Naive thymus-derived CD4-positive, alpha-beta T cell (primary cell): ENCODE measurements around the gene ATG7. TPM values are rescaled to one million over a fixed set of nuclear protein-coding genes. Genes with fewer than 3 reads are reported as not detected.

Experiments
- ATAC-seq: fragments of 150-1000 bp; cut with Tn5 transposase; 2 replicates; pipeline ENCODE4 v1.10.0; 2021; ENCODE audit warnings: mild to moderate bottlenecking, moderate library complexity
- CTCF ChIA-PET: fragments of 350-600 bp; sonication (Branson Sonifier 250); formaldehyde crosslinking; loops from one replicate; lab custom pipeline; 2021; ENCODE audit warnings: antibody characterized with exemption; lab: Charles Lee
- POLR2A ChIA-PET: fragments of 350-600 bp; sonication (Branson Sonifier 250); formaldehyde crosslinking; loops from one replicate; lab custom pipeline; 2021; ENCODE audit warnings: antibody characterized with exemption, inconsistent platforms; lab: Charles Lee
- DNase-seq, 9 donors: peaks; one replicate each; pipeline versions ENCODE4 v3.0.0 to v3.0.0-alpha.2; 2020 to 2022; ENCODE audit warnings: mixed read lengths in 1 of 9
- H3K27ac ChIP-seq: one replicate; pipeline ENCODE4 v1.7.0; 2013; ENCODE audit warnings: mild to moderate bottlenecking, low read depth, low read length, moderate library complexity
- H3K27me3 ChIP-seq, 2 donors: one replicate each; pipeline ENCODE4 v1.7.0; 2013; ENCODE audit warnings: low read length in 2 of 2, mild to moderate bottlenecking in 2 of 2, moderate library complexity in 2 of 2; ENCODE audit not compliant: control insufficient read depth in 2 of 2, insufficient read depth in 2 of 2
- H3K36me3 ChIP-seq, 3 experiments: 1 replicate in 2 of 3; 2 replicates in 1 of 3; pipeline ENCODE4 v1.7.0; 2013; ENCODE audit warnings: low read length in 3 of 3, mild to moderate bottlenecking in 3 of 3, moderate library complexity in 1 of 3; ENCODE audit not compliant: insufficient read depth in 3 of 3, control insufficient read depth in 2 of 3
- H3K4me1 ChIP-seq, 2 donors: one replicate each; pipeline ENCODE4 v1.7.0; 2013; ENCODE audit warnings: low read length in 2 of 2, mild to moderate bottlenecking in 2 of 2, moderate library complexity in 1 of 2; ENCODE audit not compliant: control insufficient read depth in 2 of 2, insufficient read depth in 2 of 2
- H3K4me3 ChIP-seq: 2 replicates; pipeline ENCODE4 v1.7.0; 2013; ENCODE audit warnings: mild to moderate bottlenecking, low read length
- H3K9me3 ChIP-seq, 3 experiments: 1 replicate in 2 of 3; 2 replicates in 1 of 3; pipeline ENCODE4 v1.7.0; 2013; ENCODE audit warnings: low read length in 3 of 3; ENCODE audit not compliant: control insufficient read depth in 2 of 3
- H3K27ac Mint-ChIP-seq, 9 donors: one replicate each; pipeline ENCODE4 v1.8.0; 2020 to 2022; ENCODE audit warnings: mixed read lengths in 9 of 9, mild to moderate bottlenecking in 8 of 9, moderate library complexity in 5 of 9, inconsistent platforms in 2 of 9
- H3K27me3 Mint-ChIP-seq, 5 donors: one replicate each; pipeline ENCODE4 v1.8.0; 2021 to 2022; ENCODE audit warnings: mixed read lengths in 5 of 5, mild to moderate bottlenecking in 1 of 5
- H3K36me3 Mint-ChIP-seq, 5 donors: one replicate each; pipeline ENCODE4 v1.8.0; 2020 to 2022; ENCODE audit warnings: mixed read lengths in 5 of 5, mild to moderate bottlenecking in 3 of 5, inconsistent platforms in 1 of 5
- H3K4me1 Mint-ChIP-seq, 7 donors: one replicate each; pipeline ENCODE4 v1.8.0; 2020 to 2022; ENCODE audit warnings: mixed read lengths in 7 of 7, mild to moderate bottlenecking in 3 of 7, inconsistent platforms in 1 of 7
- H3K4me3 Mint-ChIP-seq, 10 donors: one replicate each; pipeline ENCODE4 v1.8.0; 2020 to 2022; ENCODE audit warnings: mild to moderate bottlenecking in 10 of 10, mixed read lengths in 10 of 10, moderate library complexity in 6 of 10, inconsistent platforms in 2 of 10
- H3K9me3 Mint-ChIP-seq, 11 donors: one replicate each; pipeline ENCODE4 v1.8.0; 2020 to 2022; ENCODE audit warnings: mixed read lengths in 11 of 11, mild to moderate bottlenecking in 4 of 11, inconsistent platforms in 1 of 11, moderate library complexity in 1 of 11
- intact Hi-C, 2 donors: fragments of 100-400 bp; cut with micrococcal nuclease; formaldehyde crosslinking; loops; one replicate each; pipeline ENCODE4 v1.15.1; 2023
- polyA plus RNA-seq, 2 donors: library from polyadenylated mRNA; unstranded; fragments of 300-500 nt; fragmentation: Illumina TruSeq; gene quantifications; one replicate each; pipeline ENCODE4 v1.2.3, GENCODE V29; 2021
- total RNA-seq, 6 experiments: library from RNA in 5 of 6; stranded (reverse) in 5 of 6; gene quantifications; 1 replicate in 5 of 6; 2 replicates in 1 of 6; pipeline ENCODE4 v1.2.3 and lab custom pipeline; 2021 to 2026

The ATG7 gene
- total and polyA plus RNA-seq, 7 experiments from 2014 or later: 12.0 to 80.3 (median 33.6) TPM

GRCh38 chr3:11539218-11539617, 267.0 kb downstream of the ATG7 start:
- peak overlapping the region in 2 of 9 donors; percentile 1 to 47 for H3K27ac Mint-ChIP-seq
- peaks cover 0 to 10% (median 9%) of the 10 kb centered on the region in 5 donors for H3K36me3 Mint-ChIP-seq
- no peak overlapping the region for H3K27ac ChIP-seq
- H3K9me3 Mint-ChIP-seq: peaks cover 0 to 2% (median 0%) of the 10 kb centered on the region in 11 donors
- no peak overlapping the region for H3K4me3 ChIP-seq
- no peaks in the 10 kb centered on the region for H3K27me3 ChIP-seq
- no peaks in the 10 kb centered on the region for H3K36me3 ChIP-seq
- H3K4me3 Mint-ChIP-seq: no peak overlapping the region
- H3K9me3 ChIP-seq: no peaks in the 10 kb centered on the region
- intact Hi-C loops: no loop called here
- H3K27me3 Mint-ChIP-seq: no peaks in the 10 kb centered on the region
- ATAC-seq: no peak
- POLR2A ChIA-PET: no interaction called here
- no peaks in the 10 kb centered on the region for H3K4me1 ChIP-seq
- peaks cover 0 to 15% (median 3%) of the 10 kb centered on the region in 7 donors for H3K4me1 Mint-ChIP-seq
- no peak for DNase-seq
- CTCF ChIA-PET: no interaction called here

- Histone ChIP-seq H3K9me3 (no peaks in the 10 kb centered on the region), H3K36me3 (no peaks in the 10 kb centered on the region), H3K4me1 (no peaks in the 10 kb centered on the region), H3K27me3 (no peaks in the 10 kb centered on the region), H3K27ac (no peak overlapping the region), H3K4me3 (no peak overlapping the region)
- DNase-seq (no peak), ATAC-seq (no peak)
- intact Hi-C loops: no loop called here
- ChIA-PET CTCF (no interaction called here), POLR2A (no interaction called here)
- no peaks in the 10 kb centered on the region for H3K27me3 Mint-ChIP-seq
- H3K36me3 Mint-ChIP-seq: peaks cover 0 to 11% (median 9%) of the 10 kb centered on the region in 5 donors
- no peak overlapping the region for H3K4me3 Mint-ChIP-seq
- peaks cover 0 to 15% (median 3%) of the 10 kb centered on the region in 7 donors for H3K4me1 Mint-ChIP-seq
- H3K9me3 Mint-ChIP-seq: peaks cover 0 to 2% (median 0%) of the 10 kb centered on the region in 11 donors
- no peak overlapping the region for H3K27ac Mint-ChIP-seq
Observed at GRCh38 chr3:11539677-11540076, 267.5 kb downstream of the ATG7 start.

GRCh38 chr3:11541321-11542303, 269.4 kb downstream of the ATG7 start:
- Mint-ChIP-seq H3K4me3 (no peak overlapping the region), H3K9me3 (peaks cover 0 to 2% (median 0%) of the 10 kb centered on the region in 11 donors), H3K4me1 (peaks cover 0 to 15% (median 3%) of the 10 kb centered on the region in 7 donors), H3K36me3 (peaks cover 0 to 14% (median 9%) of the 10 kb centered on the region in 5 donors), H3K27ac (peak overlapping the region in 1 of 9 donors; percentile 8), H3K27me3 (no peaks in the 10 kb centered on the region)
- intact Hi-C loops: no loop called here
- no peaks in the 10 kb centered on the region for H3K4me1 ChIP-seq
- H3K4me3 ChIP-seq: no peak overlapping the region
- no peaks in the 10 kb centered on the region for H3K36me3 ChIP-seq
- H3K27me3 ChIP-seq: no peaks in the 10 kb centered on the region
- CTCF ChIA-PET: no interaction called here
- DNase-seq (no peak), ATAC-seq (no peak)
- H3K27ac ChIP-seq: no peak overlapping the region
- H3K9me3 ChIP-seq: no peaks in the 10 kb centered on the region
- POLR2A ChIA-PET: no interaction called here

GRCh38 chr3:11542551-11542950, 270.4 kb downstream of the ATG7 start:
- intact Hi-C loops: no loop called here
- no peaks in the 10 kb centered on the region for H3K27me3 ChIP-seq
- no peak overlapping the region for H3K4me3 Mint-ChIP-seq
- peaks cover 0 to 7% (median 0%) of the 10 kb centered on the region in 7 donors for H3K4me1 Mint-ChIP-seq
- no peaks in the 10 kb centered on the region for H3K27me3 Mint-ChIP-seq
- DNase-seq (no peak), ATAC-seq (no peak)
- H3K4me1 ChIP-seq: no peaks in the 10 kb centered on the region
- ChIA-PET CTCF (no interaction called here), POLR2A (no interaction called here)
- H3K36me3 Mint-ChIP-seq: peaks cover 0 to 19% (median 4%) of the 10 kb centered on the region in 5 donors
- H3K9me3 ChIP-seq: no peaks in the 10 kb centered on the region
- no peak overlapping the region for H3K4me3 ChIP-seq
- peak overlapping the region in 1 of 9 donors; percentile 2 for H3K27ac Mint-ChIP-seq
- H3K36me3 ChIP-seq: no peaks in the 10 kb centered on the region
- no peak overlapping the region for H3K27ac ChIP-seq
- H3K9me3 Mint-ChIP-seq: peaks cover 0 to 5% (median 0%) of the 10 kb centered on the region in 11 donors

- Histone ChIP-seq H3K4me3 (no peak overlapping the region), H3K27ac (no peak overlapping the region), H3K4me1 (no peaks in the 10 kb centered on the region), H3K9me3 (no peaks in the 10 kb centered on the region), H3K36me3 (no peaks in the 10 kb centered on the region), H3K27me3 (no peaks in the 10 kb centered on the region)
- ATAC-seq (no peak), DNase-seq (no peak)
- intact Hi-C loops: no loop called here
- H3K4me1 Mint-ChIP-seq: peaks cover 0 to 5% (median 0%) of the 10 kb centered on the region in 7 donors
- H3K27ac Mint-ChIP-seq: peak overlapping the region in 2 of 9 donors; percentile 22 to 41
- H3K36me3 Mint-ChIP-seq: peaks cover 0 to 19% (median 5%) of the 10 kb centered on the region in 5 donors
- no peak overlapping the region for H3K4me3 Mint-ChIP-seq
- ChIA-PET POLR2A (no interaction called here), CTCF (no interaction called here)
- no peaks in the 10 kb centered on the region for H3K27me3 Mint-ChIP-seq
- H3K9me3 Mint-ChIP-seq: peaks cover 0 to 5% (median 0%) of the 10 kb centered on the region in 11 donors
Observed at GRCh38 chr3:11543141-11543947, 271.1 kb downstream of the ATG7 start.

- ATAC-seq (no peak), DNase-seq (no peak)
- Mint-ChIP-seq H3K27ac (no peak overlapping the region), H3K27me3 (no peaks in the 10 kb centered on the region), H3K4me1 (peaks cover 0 to 5% (median 0%) of the 10 kb centered on the region in 7 donors), H3K36me3 (peaks cover 0 to 24% (median 5%) of the 10 kb centered on the region in 5 donors), H3K4me3 (no peak overlapping the region), H3K9me3 (peaks cover 0 to 10% (median 0%) of the 10 kb centered on the region in 11 donors)
- Histone ChIP-seq H3K4me1 (no peaks in the 10 kb centered on the region), H3K27ac (no peak overlapping the region), H3K27me3 (no peaks in the 10 kb centered on the region), H3K4me3 (no peak overlapping the region), H3K9me3 (no peaks in the 10 kb centered on the region), H3K36me3 (no peaks in the 10 kb centered on the region)
- ChIA-PET CTCF (no interaction called here), POLR2A (no interaction called here)
- intact Hi-C loops: no loop called here
Observed at GRCh38 chr3:11543948-11544387, 271.8 kb downstream of the ATG7 start.
